H9 (cell line): Measurements from ENCODE around the gene NECTIN1. TPM values are rescaled to one million over a fixed set of nuclear protein-coding genes. Genes with fewer than 3 reads are reported as not detected.

ENCODE experiments used
- DNase-seq: peaks from one replicate; pipeline ENCODE4 v3.0.0-alpha.2; 2017
- H2AFZ ChIP-seq: one replicate; pipeline ENCODE4 v1.6.1; 2013; ENCODE audit warnings: mild to moderate bottlenecking, low read length, control low read depth, moderate library complexity
- H2AK5ac ChIP-seq: 2 replicates; pipeline ENCODE4 v1.6.1; 2013; ENCODE audit warnings: low read length, control low read depth, mixed read lengths; ENCODE audit not compliant: insufficient read length
- H2BK120ac ChIP-seq: one replicate; pipeline ENCODE4 v1.6.1; 2013; ENCODE audit warnings: low read depth, mild to moderate bottlenecking, low read length, control low read depth, inconsistent platforms; ENCODE audit not compliant: poor library complexity, severe bottlenecking
- H2BK12ac ChIP-seq: 2 replicates; pipeline ENCODE4 v1.6.1; 2013; ENCODE audit warnings: low read length, control low read depth, mixed read lengths, low read depth; ENCODE audit not compliant: insufficient read length
- H2BK15ac ChIP-seq: 2 replicates; pipeline ENCODE4 v1.6.1; 2013; ENCODE audit warnings: low read depth, low read length, control low read depth
- H2BK20ac ChIP-seq: one replicate; pipeline ENCODE4 v1.6.1; 2013; ENCODE audit warnings: low read depth, mild to moderate bottlenecking, low read length, control low read depth, inconsistent platforms; ENCODE audit not compliant: poor library complexity, severe bottlenecking
- H2BK5ac ChIP-seq: 2 replicates; pipeline ENCODE4 v1.6.1; 2013; ENCODE audit warnings: low read length, control low read depth, mixed read lengths; ENCODE audit not compliant: insufficient read length
- H3K14ac ChIP-seq: 2 replicates; pipeline ENCODE4 v1.6.1; 2013; ENCODE audit warnings: low read length, control low read depth; ENCODE audit not compliant: insufficient read depth
- H3K18ac ChIP-seq: 2 replicates; pipeline ENCODE4 v1.6.1; 2013; ENCODE audit warnings: low read depth, mild to moderate bottlenecking, mixed read lengths, low read length, control low read depth; ENCODE audit not compliant: insufficient read length
- H3K23ac ChIP-seq: 2 replicates; pipeline ENCODE4 v1.6.1; 2013; ENCODE audit warnings: low read length, control low read depth, mixed read lengths, low read depth; ENCODE audit not compliant: insufficient read length
- H3K23me2 ChIP-seq: 2 replicates; pipeline ENCODE4 v1.6.1; 2013; ENCODE audit warnings: low read depth, mild to moderate bottlenecking, mixed read lengths, low read length, control low read depth; ENCODE audit not compliant: insufficient read length, poor library complexity, severe bottlenecking
- H3K27ac ChIP-seq: 2 replicates; pipeline ENCODE4 v1.5.1; 2013; ENCODE audit warnings: low read length, control low read depth, mixed read lengths, low read depth; ENCODE audit not compliant: insufficient read length
- H3K27me3 ChIP-seq: 2 replicates; pipeline ENCODE4 v1.6.1; 2013; ENCODE audit warnings: low read length, control low read depth, inconsistent platforms; ENCODE audit not compliant: insufficient read depth
- H3K4ac ChIP-seq: 2 replicates; pipeline ENCODE4 v1.6.1; 2013; ENCODE audit warnings: low read depth, mild to moderate bottlenecking, control low read depth, inconsistent platforms, low read length, moderate library complexity
- H3K4me1 ChIP-seq: 2 replicates; pipeline ENCODE4 v1.6.1; 2013; ENCODE audit warnings: low read length, control low read depth, inconsistent platforms; ENCODE audit not compliant: insufficient read depth
- H3K4me2 ChIP-seq: 2 replicates; pipeline ENCODE4 v1.6.1; 2013; ENCODE audit warnings: low read length, control low read depth, mixed read lengths; ENCODE audit not compliant: insufficient read length, insufficient read depth
- H3K56ac ChIP-seq: 2 replicates; pipeline ENCODE4 v1.6.1; 2013; ENCODE audit warnings: low read depth, mild to moderate bottlenecking, mixed read lengths, low read length, control low read depth; ENCODE audit not compliant: insufficient read length
- H3K79me1 ChIP-seq: 2 replicates; pipeline ENCODE4 v1.6.1; 2013; ENCODE audit warnings: low read depth, mild to moderate bottlenecking, moderate library complexity, low read length, control low read depth, inconsistent platforms; ENCODE audit not compliant: insufficient read depth, poor library complexity, severe bottlenecking
- H3K79me2 ChIP-seq: 2 replicates; pipeline ENCODE4 v1.6.1; 2013; ENCODE audit warnings: low read length, control low read depth, inconsistent platforms; ENCODE audit not compliant: insufficient read depth
- H3K9ac ChIP-seq: 2 replicates; pipeline ENCODE4 v1.6.1; 2013; ENCODE audit warnings: low read length, control low read depth, mixed read lengths; ENCODE audit not compliant: insufficient read length; ENCODE audit errors: extremely low read depth
- H3K9me3 ChIP-seq: one replicate; pipeline ENCODE4 v1.6.1; 2013; ENCODE audit warnings: low read depth, low read length, inconsistent platforms; ENCODE audit not compliant: control insufficient read depth
- H3T11ph ChIP-seq: one replicate; pipeline ENCODE4 v1.6.1; 2013; ENCODE audit warnings: mild to moderate bottlenecking, low read length, control low read depth, inconsistent platforms
- H4K20me1 ChIP-seq: one replicate; pipeline ENCODE4 v1.6.1; 2013; ENCODE audit not compliant: control insufficient read depth, insufficient read length, insufficient read depth
- H4K5ac ChIP-seq: 2 replicates; pipeline ENCODE4 v1.6.1; 2013; ENCODE audit warnings: low read depth, mild to moderate bottlenecking, mixed read lengths, low read length, control low read depth; ENCODE audit not compliant: insufficient read length
- H4K8ac ChIP-seq: replicated peaks from 2 replicates; pipeline ENCODE4 v1.6.1; 2013; ENCODE audit warnings: low read length, control low read depth, mixed read lengths, low read depth; ENCODE audit not compliant: insufficient read length
- H4K91ac ChIP-seq: 2 replicates; pipeline ENCODE4 v1.6.1; 2013; ENCODE audit warnings: low read depth, mild to moderate bottlenecking, moderate library complexity, mixed read lengths, low read length, control low read depth; ENCODE audit not compliant: insufficient read length
- H3K27ac Mint-ChIP-seq, 3 experiments: 2 replicates in 2 of 3; 3 replicates in 1 of 3; pipeline ENCODE4 v1.8.0; 2020 to 2021; ENCODE audit warnings: mixed read lengths in 3 of 3, mild to moderate bottlenecking in 1 of 3, moderate library complexity in 1 of 3
- H3K27me3 Mint-ChIP-seq: 2 replicates; pipeline ENCODE4 v1.8.0; 2021; ENCODE audit warnings: low read depth, mild to moderate bottlenecking, moderate library complexity, mixed read lengths
- H3K36me3 Mint-ChIP-seq, 3 experiments: 2 replicates in 2 of 3; 3 replicates in 1 of 3; pipeline ENCODE4 v1.8.0; 2020 to 2021; ENCODE audit warnings: low read depth in 3 of 3, mixed read lengths in 3 of 3; ENCODE audit not compliant: insufficient read depth in 1 of 3
- H3K4me1 Mint-ChIP-seq, 2 experiments: 2 replicates each; pipeline ENCODE4 v1.8.0; 2020; ENCODE audit warnings: mixed read lengths in 2 of 2
- H3K4me3 Mint-ChIP-seq, 2 experiments: 2 replicates in 1 of 2; 3 replicates in 1 of 2; pipeline ENCODE4 v1.8.0; 2020 to 2021; ENCODE audit warnings: mild to moderate bottlenecking in 2 of 2, mixed read lengths in 2 of 2, moderate library complexity in 1 of 2
- H3K9me3 Mint-ChIP-seq, 2 experiments: 2 replicates in 1 of 2; 3 replicates in 1 of 2; pipeline ENCODE4 v1.8.0; 2020; ENCODE audit warnings: mild to moderate bottlenecking in 2 of 2, mixed read lengths in 2 of 2, moderate library complexity in 1 of 2
- WGBS: extraction: QIAGEN DNeasy Blood & Tissue Kit; methylation state at CpG from one replicate; pipeline ENCODE4 v1.1.7; 2013; ENCODE audit warnings: missing lambda C conversion rate, low lambda C conversion rate, mixed read lengths; ENCODE audit not compliant: insufficient read length; ENCODE audit errors: extremely low coverage; 5-methylcytosine and 5-hydroxymethylcytosine counted together
- total RNA-seq: library from RNA; stranded (reverse); gene quantifications from 2 replicates; pipeline ENCODE4 v1.2.1, GENCODE V29; 2021
- TF ChIP-seq, protein P1 (sequence below): fragments of 200-600 bp; sonication (generic); conservative IDR thresholded peaks from 3 replicates; pipeline ENCODE4 v1.8.0; 2021; ENCODE audit warnings: antibody characterized with exemption, mild to moderate bottlenecking

The NECTIN1 gene
- total RNA-seq, 1 experiment from 2014 or later = 113 TPM

- Histone ChIP-seq H3K4me1 (no peaks in the 10 kb centered on the region), H2BK5ac (no peak overlapping the region), H2AFZ (no peak overlapping the region), H3K79me1 (no peaks in the 10 kb centered on the region), H4K20me1 (no peaks in the 10 kb centered on the region), H3K27me3 (no peaks in the 10 kb centered on the region), H2BK20ac (no peak overlapping the region), H4K5ac (no peak overlapping the region), H2BK15ac (no peak overlapping the region), H3K23me2 (no peaks in the 10 kb centered on the region), H4K91ac (no peak overlapping the region), H2BK12ac (no peak overlapping the region), H3K14ac (no peak overlapping the region), H2AK5ac (no peak overlapping the region), H3K9ac (no peak overlapping the region), H3K56ac (no peak overlapping the region), H3K18ac (no peak overlapping the region), H3K9me3 (no peaks in the 10 kb centered on the region), H3K4ac (no peak overlapping the region), H3K27ac (no peak overlapping the region), H3T11ph (no peak overlapping the region), H2BK120ac (no peak overlapping the region), H3K4me2 (no peak overlapping the region), H3K79me2 (no peaks in the 10 kb centered on the region), H3K23ac (no peak overlapping the region), H4K8ac (no peak overlapping the region)
- H3K9me3 Mint-ChIP-seq = no peaks in the 10 kb centered on the region
- H3K4me3 Mint-ChIP-seq = no peak overlapping the region
- H3K27ac Mint-ChIP-seq = no peak overlapping the region
- no peaks in the 10 kb centered on the region for H3K36me3 Mint-ChIP-seq
- TF ChIP-seq, protein P1, sequence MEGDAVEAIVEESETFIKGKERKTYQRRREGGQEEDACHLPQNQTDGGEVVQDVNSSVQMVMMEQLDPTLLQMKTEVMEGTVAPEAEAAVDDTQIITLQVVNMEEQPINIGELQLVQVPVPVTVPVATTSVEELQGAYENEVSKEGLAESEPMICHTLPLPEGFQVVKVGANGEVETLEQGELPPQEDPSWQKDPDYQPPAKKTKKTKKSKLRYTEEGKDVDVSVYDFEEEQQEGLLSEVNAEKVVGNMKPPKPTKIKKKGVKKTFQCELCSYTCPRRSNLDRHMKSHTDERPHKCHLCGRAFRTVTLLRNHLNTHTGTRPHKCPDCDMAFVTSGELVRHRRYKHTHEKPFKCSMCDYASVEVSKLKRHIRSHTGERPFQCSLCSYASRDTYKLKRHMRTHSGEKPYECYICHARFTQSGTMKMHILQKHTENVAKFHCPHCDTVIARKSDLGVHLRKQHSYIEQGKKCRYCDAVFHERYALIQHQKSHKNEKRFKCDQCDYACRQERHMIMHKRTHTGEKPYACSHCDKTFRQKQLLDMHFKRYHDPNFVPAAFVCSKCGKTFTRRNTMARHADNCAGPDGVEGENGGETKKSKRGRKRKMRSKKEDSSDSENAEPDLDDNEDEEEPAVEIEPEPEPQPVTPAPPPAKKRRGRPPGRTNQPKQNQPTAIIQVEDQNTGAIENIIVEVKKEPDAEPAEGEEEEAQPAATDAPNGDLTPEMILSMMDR = no peak; the same call in 2 of the 3 replicates
- DNase-seq = peak; percentile 52
- 0 out of 4 replicates have a peak, but pooled peaks cover 0 to 3% of the 10 kb centered on the region in 2 experiments for H3K4me1 Mint-ChIP-seq
- H3K27me3 Mint-ChIP-seq = peaks cover 64% of the 10 kb centered on the region
- WGBS = no CpG with 5 or more reads among the region's 1 CpG
Measured at GRCh38 chr11:119774172-119774763, 45.3 kb upstream of the NECTIN1 start.
